DND-41 (cell line): ENCODE results near the gene INPP5A.

Experiments
- EZH2 ChIP-seq: IDR thresholded peaks from 3 replicates; pipeline ENCODE4 v1.6.1; 2012; ENCODE audit warnings: borderline replicate concordance, low read depth, mild to moderate bottlenecking, moderate library complexity, low read length, inconsistent platforms; ENCODE audit not compliant: severe bottlenecking
- TF ChIP-seq, protein P1 (sequence below): IDR thresholded peaks from 2 replicates; pipeline ENCODE4 v1.5.1; 2012; ENCODE audit warnings: borderline replicate concordance, low read length, moderate library complexity, mild to moderate bottlenecking; ENCODE audit not compliant: poor library complexity, severe bottlenecking; ENCODE audit errors: extremely low read depth

- TF ChIP-seq EZH2: no peak
- TF ChIP-seq, protein P1, sequence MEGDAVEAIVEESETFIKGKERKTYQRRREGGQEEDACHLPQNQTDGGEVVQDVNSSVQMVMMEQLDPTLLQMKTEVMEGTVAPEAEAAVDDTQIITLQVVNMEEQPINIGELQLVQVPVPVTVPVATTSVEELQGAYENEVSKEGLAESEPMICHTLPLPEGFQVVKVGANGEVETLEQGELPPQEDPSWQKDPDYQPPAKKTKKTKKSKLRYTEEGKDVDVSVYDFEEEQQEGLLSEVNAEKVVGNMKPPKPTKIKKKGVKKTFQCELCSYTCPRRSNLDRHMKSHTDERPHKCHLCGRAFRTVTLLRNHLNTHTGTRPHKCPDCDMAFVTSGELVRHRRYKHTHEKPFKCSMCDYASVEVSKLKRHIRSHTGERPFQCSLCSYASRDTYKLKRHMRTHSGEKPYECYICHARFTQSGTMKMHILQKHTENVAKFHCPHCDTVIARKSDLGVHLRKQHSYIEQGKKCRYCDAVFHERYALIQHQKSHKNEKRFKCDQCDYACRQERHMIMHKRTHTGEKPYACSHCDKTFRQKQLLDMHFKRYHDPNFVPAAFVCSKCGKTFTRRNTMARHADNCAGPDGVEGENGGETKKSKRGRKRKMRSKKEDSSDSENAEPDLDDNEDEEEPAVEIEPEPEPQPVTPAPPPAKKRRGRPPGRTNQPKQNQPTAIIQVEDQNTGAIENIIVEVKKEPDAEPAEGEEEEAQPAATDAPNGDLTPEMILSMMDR: no peak
These were observed 18.8 kb upstream of the INPP5A start for GRCh38 chr10:132518572-132519381.
